ENCODE data around the gene CATSPERE. TPM values are rescaled to one million over a fixed set of nuclear protein-coding genes. Genes with fewer than 3 reads are reported as not detected.

CATSPERE gene
- total and polyA plus RNA-seq, 2 donors (not counting 3 experiments of a cell fraction or from before 2014, with no cell fraction given), result 0.61 to 1.9 TPM

GRCh38 chr1:244615301-244615700, 154.2 kb downstream of the CATSPERE start:
- Histone ChIP-seq H3K4me1 (ENCODE audit: control insufficient read depth, extremely low read depth, insufficient read depth, low read length) (no peaks in the 10 kb centered on the region), H2AFZ (ENCODE audit: low read depth, low read length) (no peak overlapping the region), H3K4me2 (ENCODE audit: insufficient read depth, low read length) (no peak overlapping the region), H3K27ac (ENCODE audit: insufficient read depth, low read depth, low read length) (no peak overlapping the region), H3K4me3 (replicated peaks in 1 of 3; ENCODE audit: insufficient read depth in 1 of 3, low read depth in 1 of 3, low read length in 3 of 3) (no peak overlapping the region), H3K36me3 (ENCODE audit: control insufficient read depth in 2 of 2, extremely low read depth in 1 of 2, insufficient read depth in 2 of 2, low read length in 2 of 2) (no peaks in the 10 kb centered on the region), H4K20me1 (replicated peaks; ENCODE audit: control insufficient read depth, extremely low read depth, insufficient read depth, low read length) (no peaks in the 10 kb centered on the region), H3K27me3 (ENCODE audit: control insufficient read depth in 2 of 2, insufficient read depth in 2 of 2, low read length in 2 of 2) (no peaks in the 10 kb centered on the region), H3K9ac (replicated peaks; ENCODE audit: extremely low read depth, insufficient read depth, low read length) (no peak overlapping the region), H3K9me1 (replicated peaks; ENCODE audit: control insufficient read depth, extremely low read depth, insufficient read depth, low read length) (no peaks in the 10 kb centered on the region), H3K9me3 (replicated peaks; ENCODE audit: control insufficient read depth, insufficient read depth, low read length) (no peaks in the 10 kb centered on the region), H3K79me2 (ENCODE audit: control insufficient read depth, insufficient read depth, low read length) (no peaks in the 10 kb centered on the region)
- TF ChIP-seq POLR2AphosphoS5 (IDR thresholded peaks at IDR 0.05; ENCODE audit: insufficient read depth, low read depth, low read length), result no peak
- TF ChIP-seq CTCF (IDR thresholded peaks at IDR 0.05; ENCODE audit: extremely low read depth in 1 of 2, insufficient read depth in 1 of 2, low read depth in 1 of 2, low read length in 2 of 2), result no peak
- TF ChIP-seq FOS (IDR thresholded peaks at IDR 0.05; ENCODE audit: borderline replicate concordance, insufficient read depth, low read length), result no peak
- no peak for TF ChIP-seq EZH2 (IDR thresholded peaks at IDR 0.05; ENCODE audit: borderline replicate concordance, low read depth, low read length, severe bottlenecking)
- no peak for TF ChIP-seq POLR2A (IDR thresholded peaks at IDR 0.05; ENCODE audit: low read depth, low read length)
- TF ChIP-seq MAX (IDR thresholded peaks at IDR 0.05; ENCODE audit: insufficient read depth, insufficient read length), result no peak
- TF ChIP-seq MYC (IDR thresholded peaks at IDR 0.05; ENCODE audit: low read depth, low read length), result no peak
- no peak for TF ChIP-seq JUN (IDR thresholded peaks at IDR 0.05; ENCODE audit: borderline replicate concordance, insufficient read depth, insufficient read length, low read depth)
- TF ChIP-seq GATA2 (IDR thresholded peaks at IDR 0.05; ENCODE audit: insufficient read depth, insufficient read length, low read depth, low read length), result no peak
- no peak for FAIRE-seq
- dilution Hi-C loops (cut with MboI; ENCODE audit: extremely low pct_ligation_motif_present, low sequenced_read_pairs), result no loop called here
- intact Hi-C loops (cut with micrococcal nuclease), result no loop called here
- CTCF ChIA-PET, result interaction anchor here (1.2 to 2.5 kb wide), 2 partner anchors 12 to 181 kb away, joined by 3 to 9 read pairs; no protein-coding TSS in a partner anchor
- no peak for DNase-seq (ENCODE audit: low read depth, low spot score)
- BruUV-seq (replicated peaks), result no TSS peak
- POLR2A ChIA-PET, result no interaction called here

Measured in endothelial cell of umbilical vein (primary cell).